NCI-H1417 treated with DMSO at 0.1 percent for 48 hours (cell line): ENCODE measurements around the gene DNPH1.

Experiments
- DNase-seq: peaks from one replicate; lab custom pipeline; 2025; lab: John Stamatoyannopoulos, UW

DNPH1 gene

GRCh38 chr6:43228951-43229802, at the start of gene DNPH1:
Gene DNPH1, minus strand, starts transcription at chr6:43229481. Its CDS starts 25 bp downstream, at chr6:43229456.
- DNase-seq: peak; percentile 13

DNA sequence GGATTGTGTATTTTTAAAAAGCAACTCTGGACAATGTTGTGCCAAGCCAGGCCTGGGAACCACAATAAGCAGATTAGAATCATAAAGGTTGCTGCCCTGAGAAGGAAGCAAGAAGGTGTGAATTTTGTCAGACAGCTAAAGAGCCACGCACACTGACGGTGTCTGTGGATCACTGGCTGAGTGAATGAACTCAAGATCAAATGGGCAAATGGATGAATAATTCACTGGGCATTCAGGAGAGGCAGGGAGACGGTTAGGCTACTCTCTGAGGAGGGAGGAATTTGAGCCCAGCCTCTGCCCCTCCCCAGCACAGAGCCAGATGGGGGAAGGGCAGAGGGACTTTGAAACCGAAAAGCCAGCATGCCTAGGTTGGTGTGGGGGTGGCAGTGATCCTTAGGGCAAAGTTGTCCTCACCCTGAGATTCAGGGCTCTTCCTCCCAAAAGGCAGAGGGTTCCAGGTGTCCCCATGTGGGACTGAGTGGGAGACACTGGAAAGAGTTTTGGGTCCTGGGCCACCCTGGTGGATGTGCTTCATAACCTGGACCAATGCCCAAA, 49.3 kb upstream of the DNPH1 start:
- DNase-seq: no peak

DNA sequence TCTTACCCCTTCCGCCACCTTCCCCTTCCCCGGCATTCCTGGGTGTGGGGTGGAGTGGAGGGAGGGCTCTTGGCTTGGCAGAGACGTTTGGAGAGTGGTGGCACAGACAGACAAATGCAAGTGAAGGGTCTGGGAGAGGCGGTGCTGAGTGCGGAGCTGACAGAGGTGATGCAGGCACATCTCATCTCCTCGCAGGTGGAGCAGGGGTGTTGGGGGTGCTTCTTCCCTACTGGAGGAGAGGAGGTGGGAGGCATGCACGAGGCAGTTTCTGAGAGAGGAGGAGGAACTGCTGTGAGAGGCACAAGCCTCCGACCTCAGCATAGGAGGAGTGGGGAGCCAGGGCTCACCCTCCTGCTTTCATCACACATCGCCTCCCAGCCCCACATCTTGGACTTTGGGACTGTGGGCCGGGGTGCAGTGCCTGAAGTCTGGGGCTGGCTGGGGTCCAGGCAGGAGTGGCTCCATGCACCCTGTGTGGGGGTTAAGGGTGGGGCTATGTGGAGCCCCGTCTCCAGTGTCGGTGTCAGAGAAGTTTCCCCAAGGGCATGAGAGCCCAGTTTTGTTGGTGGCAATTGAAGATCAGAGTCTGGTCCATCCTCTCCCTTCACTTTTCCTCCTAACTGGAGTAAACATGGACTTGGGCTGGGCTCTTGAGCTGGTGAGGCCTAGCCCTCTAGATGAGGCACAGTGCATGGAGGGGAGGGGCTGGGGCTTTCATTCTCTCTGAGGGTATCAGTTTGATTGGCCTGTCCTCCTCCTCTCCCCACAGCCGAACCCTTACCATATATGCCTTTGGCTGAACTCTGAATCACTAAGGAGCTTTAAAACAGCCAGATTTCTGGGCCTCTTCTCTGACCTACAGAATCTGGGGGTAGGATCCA, 48.6 kb upstream of the DNPH1 start:
- DNase-seq: no peak

GRCh38 chr6:43277306-43277642, 48.0 kb upstream of the DNPH1 start:
- DNase-seq: no peak

DNA sequence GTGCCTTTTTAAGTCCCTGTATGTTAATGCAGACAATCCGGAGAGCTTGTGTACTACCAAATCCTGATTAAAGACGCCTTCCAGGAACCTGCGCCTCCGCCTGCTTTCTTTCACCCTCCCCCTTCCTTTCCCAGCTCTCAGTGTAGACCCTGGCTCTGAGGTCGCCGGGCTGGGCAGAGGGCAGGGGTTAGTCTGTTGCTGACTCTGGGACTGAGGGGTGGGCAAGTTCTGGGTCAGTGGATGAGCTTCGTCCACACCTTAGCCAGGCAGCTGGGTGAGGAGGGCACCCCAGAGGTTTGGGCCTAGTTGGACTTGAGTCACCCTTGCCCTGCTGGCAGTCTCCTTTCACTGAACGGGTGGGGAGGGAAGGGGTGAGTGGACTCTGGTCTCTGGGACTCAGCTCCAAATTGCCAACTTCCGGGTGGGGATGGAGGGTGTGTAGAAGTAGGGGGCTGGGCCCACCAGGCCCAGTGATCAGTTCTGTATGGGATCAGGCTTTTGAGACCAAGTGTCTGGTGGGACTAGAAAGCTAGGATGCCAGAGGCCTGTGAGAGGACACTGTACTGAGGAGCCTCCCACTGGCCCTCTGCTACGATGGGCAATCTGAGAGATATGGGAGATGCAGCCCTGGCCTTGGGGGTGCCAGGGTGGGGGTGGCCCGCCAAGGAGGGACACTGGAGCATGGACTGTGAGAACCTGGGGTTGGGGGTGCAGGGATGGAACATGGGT, 47.5 kb upstream of the DNPH1 start:
- no peak for DNase-seq

DNA sequence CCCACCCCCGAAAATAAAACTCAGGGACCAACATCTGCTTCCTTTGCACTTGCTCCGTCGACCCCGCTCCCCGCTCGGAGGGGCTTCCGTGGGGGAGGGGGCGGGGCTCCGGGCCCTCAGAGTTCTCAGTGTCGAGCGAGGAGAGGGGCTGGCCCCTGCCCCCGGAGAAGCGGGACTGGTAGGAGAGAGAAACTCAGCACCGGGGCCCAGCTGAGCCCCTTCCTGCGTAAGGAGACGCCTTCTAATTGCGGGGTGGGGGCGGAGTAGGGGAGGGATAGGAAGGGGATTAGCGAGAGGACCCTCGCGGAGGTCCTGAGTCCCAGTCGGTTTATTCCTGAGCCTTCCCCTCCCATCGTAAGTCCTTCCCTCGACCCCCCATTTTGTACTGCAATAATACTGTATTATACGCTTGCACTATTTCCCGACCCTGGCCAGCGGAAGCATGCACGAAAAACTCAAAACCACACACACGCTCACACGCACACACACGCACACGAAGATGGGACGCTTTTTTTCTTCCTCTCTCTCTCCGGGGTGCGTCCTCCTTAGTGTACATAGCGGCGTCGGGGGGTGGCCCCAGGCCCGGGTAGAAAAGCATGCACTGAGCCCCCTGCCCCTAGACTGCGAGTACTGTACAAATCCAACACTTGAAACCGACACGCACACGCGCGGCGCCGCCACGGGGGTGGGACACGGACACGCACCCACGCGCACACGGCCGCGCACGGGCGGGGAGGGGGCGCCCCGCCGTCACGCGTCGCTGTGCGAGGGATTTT, 46.7 kb upstream of the DNPH1 start:
- no peak for DNase-seq

- DNase-seq: no peak
Measured at GRCh38 chr6:43274916-43275597, 45.8 kb upstream of the DNPH1 start.

- DNase-seq: no peak
Measured at GRCh38 chr6:43274127-43274915, 45.0 kb upstream of the DNPH1 start.

- no peak for DNase-seq
Measured at GRCh38 chr6:43273707-43274106, 44.4 kb upstream of the DNPH1 start.

- DNase-seq: no peak
Measured at GRCh38 chr6:43271944-43272343, 42.7 kb upstream of the DNPH1 start.

DNA sequence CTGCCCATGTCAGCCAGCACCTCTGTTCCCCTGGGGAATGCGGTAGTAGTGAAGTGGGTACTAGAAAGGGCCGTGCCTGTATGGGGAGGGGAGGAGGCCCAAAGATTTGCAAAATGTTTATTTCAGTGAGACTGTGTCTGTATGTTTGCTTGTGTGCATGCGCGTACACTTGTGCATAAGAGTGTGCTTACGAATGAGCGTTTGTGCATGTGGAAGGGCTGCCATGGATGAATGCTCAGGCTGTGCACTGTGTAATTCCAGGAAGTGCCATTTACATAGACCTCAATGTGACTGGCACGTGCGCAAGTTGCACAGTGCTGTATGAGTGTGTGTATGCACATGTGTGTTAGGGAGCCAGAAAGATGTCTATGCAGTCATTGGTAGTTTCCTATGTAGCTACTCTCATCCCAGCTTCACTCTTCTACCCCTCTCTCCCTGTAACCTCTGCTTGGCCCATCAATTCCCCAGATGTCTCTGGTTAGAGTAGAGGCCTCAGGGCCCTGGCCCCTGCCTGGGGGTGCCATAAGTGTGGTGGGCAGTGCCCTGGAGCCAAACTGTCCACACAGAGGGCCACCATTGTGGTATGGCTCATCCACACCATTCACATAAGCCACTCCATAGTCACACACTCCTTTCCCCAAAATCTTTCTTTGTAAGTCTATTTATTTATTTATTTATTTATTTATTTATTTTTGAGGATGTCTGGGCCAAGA, 42.0 kb upstream of the DNPH1 start:
- no peak for DNase-seq

GRCh38 chr6:43269273-43270007, 40.2 kb upstream of the DNPH1 start:
- DNase-seq: no peak

GRCh38 chr6:43268782-43269272, 39.5 kb upstream of the DNPH1 start:
- no peak for DNase-seq

GRCh38 chr6:43268355-43268700, 39.0 kb upstream of the DNPH1 start:
- no peak for DNase-seq

DNA sequence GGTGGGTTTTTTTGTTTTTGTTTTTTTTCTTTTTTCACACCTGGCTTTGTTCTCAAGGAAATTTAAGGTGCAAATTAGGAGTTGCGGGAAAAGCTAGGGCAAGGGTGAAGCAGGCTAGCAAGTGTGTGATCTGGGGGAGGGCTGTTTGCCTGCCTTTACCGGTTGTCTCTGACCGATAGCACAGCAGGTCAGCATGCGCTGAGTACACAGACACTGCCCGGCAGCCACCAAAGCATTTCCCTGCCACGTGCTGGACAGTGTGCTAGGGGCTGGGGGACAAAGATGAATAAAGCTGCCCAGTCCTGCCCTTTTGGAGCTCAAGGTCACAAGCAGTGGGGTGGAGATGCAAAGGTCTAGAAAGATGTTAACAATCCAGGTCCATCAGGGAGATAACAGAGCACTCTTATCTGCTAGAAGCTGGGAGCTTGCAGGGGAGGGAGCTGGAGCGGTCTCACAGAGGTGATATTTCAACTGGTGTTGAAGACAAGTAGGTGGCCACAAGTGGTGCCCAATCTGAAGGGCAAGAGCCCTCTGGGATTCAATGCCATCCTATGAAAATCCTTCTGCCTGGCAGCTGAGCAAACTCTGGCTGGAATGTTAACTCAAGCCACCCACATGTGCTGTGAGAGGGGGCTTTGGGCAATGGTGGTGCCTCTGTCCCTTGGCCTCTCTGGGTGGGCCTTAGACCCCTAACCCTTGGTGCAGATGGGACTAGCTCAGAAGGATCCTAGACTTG, 38.5 kb upstream of the DNPH1 start:
- no peak for DNase-seq

DNA sequence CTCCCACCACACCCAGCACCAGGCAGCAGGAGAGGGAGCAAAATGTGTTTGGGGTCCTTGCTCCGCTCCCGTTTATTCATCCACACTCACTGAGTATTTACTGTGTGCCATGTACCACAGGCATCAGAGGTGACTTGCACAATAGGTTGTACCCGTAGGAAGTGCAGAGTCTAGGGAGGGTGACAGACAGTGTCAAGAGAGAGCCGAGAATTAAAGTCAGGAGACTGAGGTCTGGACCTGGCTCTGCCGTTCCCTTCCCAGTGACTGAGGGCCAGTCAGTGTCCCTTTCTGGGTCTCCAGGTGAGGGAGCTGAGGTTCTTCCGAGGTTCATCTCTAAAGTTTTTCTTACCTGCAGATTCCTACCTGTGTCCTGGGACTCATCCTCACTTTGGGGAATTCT, 36.3 kb upstream of the DNPH1 start:
- DNase-seq: no peak

DNA sequence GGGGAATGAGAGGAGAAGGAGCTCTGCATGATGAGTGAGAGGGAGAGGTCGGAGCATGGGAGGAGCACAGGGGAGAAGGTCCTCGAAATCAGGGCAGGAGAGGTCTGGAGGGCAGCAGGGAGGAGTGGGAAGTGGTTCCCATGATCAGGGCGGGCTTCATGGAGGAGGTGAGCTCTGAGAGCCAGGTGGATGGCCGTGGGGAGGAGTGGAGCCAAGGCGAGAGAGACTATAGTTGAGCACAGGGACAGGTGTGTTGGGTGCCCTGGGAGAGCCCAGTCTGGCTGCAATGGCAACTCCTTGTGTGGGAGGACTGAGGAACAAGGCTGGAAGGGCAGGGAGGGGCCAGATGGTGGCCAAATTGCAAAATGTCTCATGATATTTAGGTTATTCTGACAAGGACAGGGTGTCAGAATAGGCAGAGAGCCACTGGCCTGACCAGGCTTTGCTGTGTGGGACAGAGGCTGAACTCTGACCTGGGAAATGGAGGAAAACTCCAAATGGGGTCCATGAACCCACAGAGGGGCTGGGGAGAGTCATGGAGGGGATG, 35.4 kb upstream of the DNPH1 start:
- DNase-seq: no peak
